H1 (cell line): Measurements from ENCODE around the gene TLK2. TPM values are rescaled to one million over a fixed set of nuclear protein-coding genes. Genes with fewer than 3 reads are reported as not detected.
A peak's percentile ranks its signal among the peaks of the same experiment; 100 is the strongest.
"Not testable (repeated sequence)": the region's sequence is repeated elsewhere in the genome, so short reads cannot be mapped to it uniquely, and the experiment has no call there.

ENCODE experiments used
- CTCF ChIA-PET: fragments of 300-600 bp; sonication (Branson Sonifier 250); formaldehyde crosslinking; loops from one replicate; lab custom pipeline; 2021; ENCODE audit not compliant: partially characterized antibody; lab: Charles Lee
- POLR2A ChIA-PET: fragments of 300-600 bp; sonication (Branson Sonifier 250); formaldehyde crosslinking; loops from one replicate; lab custom pipeline; 2021; ENCODE audit warnings: inconsistent platforms; ENCODE audit not compliant: partially characterized antibody; lab: Charles Lee
- DNase-seq, 2 experiments: peaks; one replicate each; pipeline versions ENCODE4 v3.0.0 to v3.0.0-alpha.2; 2010 to 2022; ENCODE audit warnings: low spot score in 2 of 2, low read depth in 1 of 2, mixed read lengths in 1 of 2
- FAIRE-seq: peaks from 2 replicates; lab custom pipeline; 2011; peaks lifted over from hg19 to GRCh38; lab: Jason Lieb, UNC
- H2AFZ ChIP-seq: 2 replicates; pipeline ENCODE4 v1.8.1; 2012; ENCODE audit warnings: low read length, inconsistent platforms
- H2AK5ac ChIP-seq: 2 replicates; pipeline ENCODE4 v1.6.1; 2013; ENCODE audit warnings: low read depth, low read length
- H2BK120ac ChIP-seq: replicated peaks from 2 replicates; pipeline ENCODE3; 2013; ENCODE audit warnings: low read depth, low read length, inconsistent platforms
- H2BK12ac ChIP-seq: 2 replicates; pipeline ENCODE4 v1.6.1; 2013; ENCODE audit warnings: low read depth, low read length
- H2BK15ac ChIP-seq: 2 replicates; pipeline ENCODE4 v1.6.1; 2013; ENCODE audit warnings: low read length
- H2BK20ac ChIP-seq: 2 replicates; pipeline ENCODE4 v1.6.1; 2013; ENCODE audit warnings: low read length
- H2BK5ac ChIP-seq: 2 replicates; pipeline ENCODE4 v1.6.1; 2013; ENCODE audit warnings: low read depth, low read length
- H3K14ac ChIP-seq: 2 replicates; pipeline ENCODE4 v1.6.1; 2013; ENCODE audit warnings: inconsistent platforms; ENCODE audit not compliant: insufficient read length
- H3K18ac ChIP-seq: 2 replicates; pipeline ENCODE4 v1.6.1; 2013; ENCODE audit warnings: low read length; ENCODE audit errors: extremely low read depth
- H3K23ac ChIP-seq: 2 replicates; pipeline ENCODE4 v1.6.1; 2013; ENCODE audit warnings: inconsistent platforms; ENCODE audit not compliant: insufficient read length
- H3K23me2 ChIP-seq: 2 replicates; pipeline ENCODE4 v1.6.1; 2013; ENCODE audit warnings: low read depth, low read length
- H3K27ac ChIP-seq: 2 replicates; pipeline ENCODE4 v1.6.1; 2011; ENCODE audit warnings: low read depth, low read length, inconsistent platforms
- H3K27me3 ChIP-seq, 4 experiments: replicated peaks in 1 of 4; 1 replicate in 1 of 4; 2 replicates in 3 of 4; pipeline versions ENCODE4 v1.6.1 to v1.8.1; 2011 to 2013; ENCODE audit warnings: low read length in 3 of 4, mild to moderate bottlenecking in 3 of 4, inconsistent platforms in 2 of 4, mixed read lengths in 2 of 4, moderate library complexity in 1 of 4; ENCODE audit not compliant: control insufficient read depth in 3 of 4, insufficient read depth in 3 of 4; ENCODE audit errors: extremely low read depth in 1 of 4
- H3K36me3 ChIP-seq, 4 experiments: 2 replicates each; pipeline versions ENCODE4 v1.6.1 to v1.8.1; 2011 to 2013; ENCODE audit warnings: mild to moderate bottlenecking in 4 of 4, low read length in 3 of 4, moderate library complexity in 2 of 4, control low read depth in 1 of 4, inconsistent platforms in 1 of 4; ENCODE audit not compliant: insufficient read depth in 4 of 4, control insufficient read depth in 2 of 4
- H3K4ac ChIP-seq: replicated peaks from 2 replicates; pipeline ENCODE3; 2013; ENCODE audit warnings: low read length, low read depth, mixed read lengths, inconsistent platforms; ENCODE audit not compliant: insufficient read length
- H3K4me1 ChIP-seq, 4 experiments: replicated peaks in 1 of 4; 1 replicate in 1 of 4; 2 replicates in 3 of 4; pipeline versions ENCODE4 v1.6.1 to v1.8.1; 2011 to 2013; ENCODE audit warnings: low read length in 3 of 4, inconsistent platforms in 2 of 4, mixed read lengths in 1 of 4; ENCODE audit not compliant: insufficient read depth in 4 of 4, control insufficient read depth in 3 of 4
- H3K4me2 ChIP-seq, 2 experiments: 2 replicates each; pipeline versions ENCODE4 v1.6.1 to v1.8.1; 2011 to 2013; ENCODE audit warnings: low read depth in 2 of 2, low read length in 2 of 2, control low read depth in 1 of 2, inconsistent platforms in 1 of 2, mild to moderate bottlenecking in 1 of 2; ENCODE audit not compliant: insufficient read depth in 1 of 2
- H3K4me3 ChIP-seq, 4 experiments: fragments of 200-600, 300-600 bp in 1 of 4; sonication (generic), shearing (Covaris generic), sonication (Bioruptor Twin) in 1 of 4; 2 replicates each; pipeline versions ENCODE4 v1.5.1 to v1.8.1; 2011 to 2016; ENCODE audit warnings: low read length in 4 of 4, low read depth in 3 of 4, control low read depth in 2 of 4, inconsistent platforms in 2 of 4, mild to moderate bottlenecking in 2 of 4, mixed read lengths in 1 of 4, moderate library complexity in 1 of 4; ENCODE audit not compliant: insufficient read depth in 2 of 4; ENCODE audit errors: extremely low read depth in 1 of 4
- H3K56ac ChIP-seq: replicated peaks from 2 replicates; pipeline ENCODE3; 2013; ENCODE audit warnings: low read depth, mild to moderate bottlenecking, mixed read lengths, low read length, inconsistent platforms; ENCODE audit not compliant: insufficient read length
- H3K79me1 ChIP-seq: 2 replicates; pipeline ENCODE4 v1.6.1; 2013; ENCODE audit warnings: low read depth, low read length, control low read depth
- H3K79me2 ChIP-seq, 2 experiments: 2 replicates each; pipeline versions ENCODE4 v1.6.1 to v1.8.1; 2012 to 2013; ENCODE audit warnings: low read length in 2 of 2, mild to moderate bottlenecking in 2 of 2, inconsistent platforms in 1 of 2; ENCODE audit not compliant: insufficient read depth in 2 of 2, control insufficient read depth in 1 of 2
- H3K9ac ChIP-seq, 4 experiments: replicated peaks in 1 of 4; 1 replicate in 1 of 4; 2 replicates in 3 of 4; pipeline versions ENCODE4 v1.6.1 to v1.8.1; 2011 to 2013; ENCODE audit warnings: low read depth in 3 of 4, low read length in 3 of 4, control low read depth in 2 of 4, mild to moderate bottlenecking in 2 of 4, moderate library complexity in 2 of 4, inconsistent platforms in 1 of 4; ENCODE audit errors: extremely low read depth in 1 of 4
- H3K9me3 ChIP-seq, 2 experiments: 2 replicates each; pipeline versions ENCODE4 v1.6.1 to v1.8.1; 2012 to 2013; ENCODE audit warnings: mild to moderate bottlenecking in 2 of 2, moderate library complexity in 2 of 2, control low read depth in 1 of 2, inconsistent platforms in 1 of 2, low read depth in 1 of 2, low read length in 1 of 2, mixed read lengths in 1 of 2; ENCODE audit not compliant: insufficient read depth in 2 of 2
- H4K20me1 ChIP-seq, 2 experiments: replicated peaks in 1 of 2; 2 replicates each; pipeline versions ENCODE3 to v1.8.1; 2011 to 2013; ENCODE audit warnings: inconsistent platforms in 2 of 2, low read length in 2 of 2, mild to moderate bottlenecking in 1 of 2; ENCODE audit not compliant: insufficient read depth in 2 of 2, control insufficient read depth in 1 of 2
- H4K5ac ChIP-seq: 2 replicates; pipeline ENCODE4 v1.6.1; 2013; ENCODE audit warnings: low read length, low read depth, mixed read lengths, inconsistent platforms; ENCODE audit not compliant: insufficient read length
- H4K8ac ChIP-seq: 2 replicates; pipeline ENCODE4 v1.8.0; 2013; ENCODE audit warnings: mild to moderate bottlenecking, moderate library complexity, low read length, inconsistent platforms; ENCODE audit not compliant: insufficient read depth; ENCODE audit errors: extremely low read depth
- H4K91ac ChIP-seq: replicated peaks from 2 replicates; pipeline ENCODE3; 2013; ENCODE audit warnings: low read length, mixed read lengths, inconsistent platforms; ENCODE audit not compliant: insufficient read length
- RAD21 ChIP-seq, 2 experiments: IDR thresholded peaks in 1 of 2; conservative IDR thresholded peaks in 1 of 2; 2 replicates each; pipeline ENCODE4 v1.6.1; 2011; ENCODE audit warnings: low read depth in 2 of 2, low read length in 2 of 2, improper control_type of control experiment in 1 of 2, inconsistent platforms in 1 of 2, mild to moderate bottlenecking in 1 of 2, moderate library complexity in 1 of 2
- WGBS, 2 experiments: shearing (Covaris generic) in 1 of 2; methylation state at CpG; one replicate each; pipeline versions ENCODE4 v1.1.6 to v1.1.7; 2013 to 2015; ENCODE audit warnings: low lambda C conversion rate in 2 of 2, mixed read lengths in 2 of 2, inconsistent platforms in 1 of 2, low coverage in 1 of 2, missing lambda C conversion rate in 1 of 2; ENCODE audit not compliant: insufficient replicate concordance in 2 of 2, insufficient coverage in 1 of 2, insufficient read length in 1 of 2; ENCODE audit errors: extremely low coverage in 1 of 2, missing lambda C conversion rate in 1 of 2; 5-methylcytosine and 5-hydroxymethylcytosine counted together
- polyA plus RNA-seq, 7 experiments: library from polyadenylated mRNA; depleted of rRNA in 3 of 7; stranded (reverse) in 5 of 7; unstranded in 2 of 7; fragments of >200 nt in 5 of 7; fragments of 200-250 nt in 2 of 7; gene quantifications; 1 replicate in 5 of 7; 2 replicates in 1 of 7; 4 replicates in 1 of 7; pipeline versions ENCODE4 v1.2.1 to v1.2.3, GENCODE V29; 2011 to 2013; ENCODE audit warnings: missing spikeins in 2 of 7, mixed read lengths in 2 of 7
- total RNA-seq: library from RNA; stranded (reverse); fragmentation: NEBNext Ultra II Directional; extraction: Animal tissue kit (Norgen Biotek cat#: 25700); gene quantifications from 2 replicates; pipeline ENCODE4 v1.2.1, GENCODE V29; 2021
- TF ChIP-seq, protein P1 (sequence below), 3 experiments: IDR thresholded peaks; 1 replicate in 2 of 3; 2 replicates in 1 of 3; pipeline versions ENCODE4 v1.5.1 to v1.6.1; 2011; ENCODE audit warnings: low read length in 3 of 3, mild to moderate bottlenecking in 3 of 3, inconsistent platforms in 2 of 3, low read depth in 1 of 3, moderate library complexity in 1 of 3; ENCODE audit not compliant: insufficient read depth in 1 of 3; ENCODE audit errors: control extremely low read depth in 1 of 3

The TLK2 gene
- total and polyA plus RNA-seq, 2 of the 8 experiments (the other 6 are each of a cell fraction or from before 2014, with no cell fraction given) = 43.1 to 59.9 TPM

DNA sequence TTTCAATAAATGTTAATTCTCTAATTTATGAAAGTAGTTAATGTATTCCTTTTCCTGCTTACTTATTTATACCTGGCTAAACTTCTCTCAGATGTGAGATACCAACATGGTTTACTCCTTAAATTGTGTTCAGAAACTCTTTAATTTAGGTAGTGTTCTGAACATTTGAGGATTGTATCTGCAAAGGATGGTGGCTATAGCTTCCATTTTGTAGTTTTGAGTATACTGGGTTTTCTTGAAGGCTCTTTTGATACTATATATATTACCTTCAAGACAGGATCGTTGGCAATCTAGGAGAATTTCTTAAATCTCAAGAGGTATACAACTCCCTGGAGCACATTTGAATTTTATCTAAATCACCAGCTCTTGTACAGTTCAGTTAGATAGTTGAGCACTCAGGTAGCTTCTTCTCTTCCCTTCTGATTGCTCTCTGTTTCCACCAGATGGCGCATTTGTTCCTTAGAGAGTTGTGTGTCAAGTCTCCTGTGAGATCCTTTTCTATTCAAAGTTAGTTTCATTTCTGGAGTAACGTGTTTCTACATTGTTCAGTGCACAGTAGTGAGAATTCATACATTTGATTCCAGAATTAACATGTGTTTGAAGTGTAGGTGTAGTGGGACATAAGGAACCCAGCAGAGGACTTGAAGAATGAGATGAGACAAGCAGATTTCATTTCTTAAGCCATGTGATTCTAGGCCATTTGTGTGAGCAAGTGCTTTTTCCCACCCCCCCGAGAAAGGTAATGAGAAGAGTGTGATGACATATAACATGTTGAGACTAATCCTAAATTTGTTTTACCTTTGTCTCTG is 74.4 kb downstream of the TLK2 start:
- H3K23ac ChIP-seq, H3K14ac ChIP-seq, H2BK12ac ChIP-seq, H3K9me3 ChIP-seq, H3K4me3 ChIP-seq, DNase-seq, H4K91ac ChIP-seq, H3K23me2 ChIP-seq, H3K36me3 ChIP-seq, H4K5ac ChIP-seq, H3K27me3 ChIP-seq, H3K27ac ChIP-seq, H3K56ac ChIP-seq, H3K18ac ChIP-seq, H3K9ac ChIP-seq, H4K20me1 ChIP-seq, H3K79me2 ChIP-seq, H2BK120ac ChIP-seq, H3K79me1 ChIP-seq, H2BK15ac ChIP-seq, POLR2A ChIA-PET, H2BK5ac ChIP-seq, H4K8ac ChIP-seq, H2AFZ ChIP-seq, H3K4me2 ChIP-seq, H3K4me1 ChIP-seq, H2AK5ac ChIP-seq, H3K4ac ChIP-seq, H2BK20ac ChIP-seq: not testable (repeated sequence)
- TF ChIP-seq RAD21 (IDR thresholded peaks at IDR 0.05 in 1 of 2, conservative IDR thresholded peaks at IDR 0.05 in 1 of 2; ENCODE audit: low read depth in 2 of 2, low read length in 2 of 2) = peak; percentile 22 to 23; a peak in 3 of 4 replicates
- TF ChIP-seq, protein P1, sequence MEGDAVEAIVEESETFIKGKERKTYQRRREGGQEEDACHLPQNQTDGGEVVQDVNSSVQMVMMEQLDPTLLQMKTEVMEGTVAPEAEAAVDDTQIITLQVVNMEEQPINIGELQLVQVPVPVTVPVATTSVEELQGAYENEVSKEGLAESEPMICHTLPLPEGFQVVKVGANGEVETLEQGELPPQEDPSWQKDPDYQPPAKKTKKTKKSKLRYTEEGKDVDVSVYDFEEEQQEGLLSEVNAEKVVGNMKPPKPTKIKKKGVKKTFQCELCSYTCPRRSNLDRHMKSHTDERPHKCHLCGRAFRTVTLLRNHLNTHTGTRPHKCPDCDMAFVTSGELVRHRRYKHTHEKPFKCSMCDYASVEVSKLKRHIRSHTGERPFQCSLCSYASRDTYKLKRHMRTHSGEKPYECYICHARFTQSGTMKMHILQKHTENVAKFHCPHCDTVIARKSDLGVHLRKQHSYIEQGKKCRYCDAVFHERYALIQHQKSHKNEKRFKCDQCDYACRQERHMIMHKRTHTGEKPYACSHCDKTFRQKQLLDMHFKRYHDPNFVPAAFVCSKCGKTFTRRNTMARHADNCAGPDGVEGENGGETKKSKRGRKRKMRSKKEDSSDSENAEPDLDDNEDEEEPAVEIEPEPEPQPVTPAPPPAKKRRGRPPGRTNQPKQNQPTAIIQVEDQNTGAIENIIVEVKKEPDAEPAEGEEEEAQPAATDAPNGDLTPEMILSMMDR (IDR thresholded peaks at IDR 0.05; ENCODE audit: control extremely low read depth in 1 of 3, insufficient read depth in 1 of 3, low read depth in 1 of 3, low read length in 3 of 3) = peak in 1 of 3 experiments; percentile 24; a peak in 1 of 4 replicates
- CTCF ChIA-PET = interaction anchor here (0.6 to 1.0 kb wide), 9 partner anchors 13 to 418 kb away, joined by 3 to 6 read pairs (median 3); no protein-coding TSS in a partner anchor
- FAIRE-seq = peak; percentile 90
- WGBS, 2 experiments = 25% methylated on average over 4 of the region's 4 CpGs; no CpG with 5 or more reads in 1 of the 2 experiments
